Head of caudate nucleus (tissue), 42 donors: ENCODE results near the gene MAGED2.
"Not testable (repeated sequence)": the region's sequence is repeated elsewhere in the genome, so short reads cannot be mapped to it uniquely, and the experiment has no call there.

Experiments
- DNase-seq, 42 donors: peaks; one replicate each; pipeline versions ENCODE4 v3.0.0 to v3.0.0-alpha.2; 2020 to 2021; ENCODE audit warnings: mixed read lengths in 7 of 42
- intact Hi-C: fragments of 100-400 bp; cut with DNase I; formaldehyde crosslinking; loops from one replicate; pipeline ENCODE4 v1.15.0; 2022

The MAGED2 gene

GRCh38 chrX:54811301-54811885 is 3.8 kb downstream of the MAGED2 start:
- intact Hi-C loops, result no loop called here
- DNase-seq, result no peak

GRCh38 chrX:54812306-54812705 is 4.8 kb downstream of the MAGED2 start:
- intact Hi-C loops, result no loop called here
- no peak for DNase-seq

- intact Hi-C loops, result no loop called here
- DNase-seq, result no peak
Observed at GRCh38 chrX:54817220-54817820, 9.8 kb downstream of the MAGED2 start.

- intact Hi-C loops, result no loop called here
- no peak for DNase-seq
Observed at GRCh38 chrX:54818221-54818620, 10.7 kb downstream of the MAGED2 start.

- no peak for DNase-seq
- intact Hi-C loops, result no loop called here
Observed at GRCh38 chrX:54819201-54819600, 11.7 kb downstream of the MAGED2 start.

- DNase-seq, result no peak
- intact Hi-C loops, result no loop called here
Observed at GRCh38 chrX:54820737-54821136, 13.2 kb downstream of the MAGED2 start.

- intact Hi-C loops, result no loop called here
- no peak for DNase-seq
Observed at GRCh38 chrX:54821310-54821709, 13.8 kb downstream of the MAGED2 start.

GRCh38 chrX:54824195-54824594 is 16.6 kb downstream of the MAGED2 start:
- intact Hi-C loops, result no loop called here
- DNase-seq, result no peak

GRCh38 chrX:54824722-54825121 is 17.2 kb downstream of the MAGED2 start:
- DNase-seq, result no peak
- intact Hi-C loops, result no loop called here

- DNase-seq, result no peak
- intact Hi-C loops, result no loop called here
Observed at GRCh38 chrX:54825716-54826438, 18.3 kb downstream of the MAGED2 start.

- intact Hi-C loops, result no loop called here
- DNase-seq, result no peak
Observed at GRCh38 chrX:54826598-54826997, 19.1 kb downstream of the MAGED2 start.

- intact Hi-C loops, result no loop called here
- no peak for DNase-seq
Observed at GRCh38 chrX:54838583-54838982, 31.0 kb downstream of the MAGED2 start.

- intact Hi-C loops, DNase-seq: not testable (repeated sequence)
Observed at GRCh38 chrX:54841184-54841874, 33.8 kb downstream of the MAGED2 start.

- DNase-seq, result no peak
- intact Hi-C loops, result no loop called here
Observed at GRCh38 chrX:54842607-54843006, 35.1 kb downstream of the MAGED2 start.

- intact Hi-C loops, result no loop called here
- no peak for DNase-seq
Observed at GRCh38 chrX:54843050-54843449, 35.5 kb downstream of the MAGED2 start.

GRCh38 chrX:54847700-54848099 is 40.2 kb downstream of the MAGED2 start:
- intact Hi-C loops, DNase-seq: not testable (repeated sequence)

- DNase-seq, result no peak
Observed at GRCh38 chrX:54865208-54865607, 57.7 kb downstream of the MAGED2 start.

More at GRCh38 chrX:54865208-54865607, 57.7 kb downstream of the MAGED2 start:
- intact Hi-C loops, result no loop called here
